ENCODE data around the gene ZNF536.

- TF ChIP-seq, protein P1, sequence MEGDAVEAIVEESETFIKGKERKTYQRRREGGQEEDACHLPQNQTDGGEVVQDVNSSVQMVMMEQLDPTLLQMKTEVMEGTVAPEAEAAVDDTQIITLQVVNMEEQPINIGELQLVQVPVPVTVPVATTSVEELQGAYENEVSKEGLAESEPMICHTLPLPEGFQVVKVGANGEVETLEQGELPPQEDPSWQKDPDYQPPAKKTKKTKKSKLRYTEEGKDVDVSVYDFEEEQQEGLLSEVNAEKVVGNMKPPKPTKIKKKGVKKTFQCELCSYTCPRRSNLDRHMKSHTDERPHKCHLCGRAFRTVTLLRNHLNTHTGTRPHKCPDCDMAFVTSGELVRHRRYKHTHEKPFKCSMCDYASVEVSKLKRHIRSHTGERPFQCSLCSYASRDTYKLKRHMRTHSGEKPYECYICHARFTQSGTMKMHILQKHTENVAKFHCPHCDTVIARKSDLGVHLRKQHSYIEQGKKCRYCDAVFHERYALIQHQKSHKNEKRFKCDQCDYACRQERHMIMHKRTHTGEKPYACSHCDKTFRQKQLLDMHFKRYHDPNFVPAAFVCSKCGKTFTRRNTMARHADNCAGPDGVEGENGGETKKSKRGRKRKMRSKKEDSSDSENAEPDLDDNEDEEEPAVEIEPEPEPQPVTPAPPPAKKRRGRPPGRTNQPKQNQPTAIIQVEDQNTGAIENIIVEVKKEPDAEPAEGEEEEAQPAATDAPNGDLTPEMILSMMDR (IDR thresholded peaks at IDR 0.05) = no peak
- no peak for TF ChIP-seq POLR2A (IDR thresholded peaks at IDR 0.05)
These were observed 46.4 kb upstream of the ZNF536 start for GRCh38 chr19:30325676-30326392.

Measured in right lobe of liver (tissue), 4 donors.